SK-N-SH (cell line): ENCODE data around the gene FRAS1. TPM values are rescaled to one million over a fixed set of nuclear protein-coding genes. Genes with fewer than 3 reads are reported as not detected.
"Not testable (repeated sequence)": the region's sequence is repeated elsewhere in the genome, so short reads cannot be mapped to it uniquely, and the experiment has no call there.

Experiments used
- CTCF ChIA-PET: fragments of 300-600, 350-600 bp; formaldehyde crosslinking; extraction: SDS; loops from one replicate; lab custom pipeline; 2021; lab: Yijun Ruan, JAX
- POLR2A ChIA-PET: fragments of 350-600 bp; sonication (Branson Sonifier 250); formaldehyde crosslinking; extraction: SDS; loops from one replicate; lab custom pipeline; 2020; ENCODE audit warnings: antibody characterized with exemption, inconsistent platforms; lab: Yijun Ruan, JAX
- DNase-seq: peaks from one replicate; pipeline ENCODE4 v3.0.0; 2012
- H2AFZ ChIP-seq: fragments of 200-600 bp; sonication (generic); 2 replicates; pipeline ENCODE4 v1.8.1; 2016; ENCODE audit warnings: antibody characterized with exemption, mild to moderate bottlenecking, low read depth
- H3F3A ChIP-seq: fragments of 200-600 bp; sonication (generic); replicated peaks from 2 replicates; pipeline ENCODE3; 2016; ENCODE audit warnings: antibody characterized with exemption, mild to moderate bottlenecking; ENCODE audit not compliant: insufficient read depth
- H3K27ac ChIP-seq, 2 experiments: fragments of 200-500 bp in 1 of 2; fragments of 200-600 bp in 1 of 2; sonication (Bioruptor generic) in 1 of 2; sonication (generic), shearing (Covaris generic) in 1 of 2; 2 replicates each; pipeline versions ENCODE4 v1.5.1 to v1.6.1; 2014 to 2016; ENCODE audit warnings: low read depth in 2 of 2, inconsistent platforms in 1 of 2, low read length in 1 of 2, mild to moderate bottlenecking in 1 of 2, mixed read lengths in 1 of 2
- H3K27me3 ChIP-seq: fragments of 200-600 bp; sonication (generic), shearing (Covaris generic); 2 replicates; pipeline ENCODE4 v1.6.1; 2016; ENCODE audit warnings: mixed run types; ENCODE audit not compliant: insufficient read depth
- H3K36me3 ChIP-seq, 2 experiments: fragments of 200-500 bp in 1 of 2; fragments of 200-600 bp in 1 of 2; sonication (Bioruptor generic) in 1 of 2; sonication (generic) in 1 of 2; replicated peaks in 1 of 2; 2 replicates each; pipeline versions ENCODE3 to v1.5.1; 2014 to 2016; ENCODE audit warnings: low read length in 1 of 2, mild to moderate bottlenecking in 1 of 2; ENCODE audit not compliant: insufficient read depth in 2 of 2, control insufficient read depth in 1 of 2
- H3K4me1 ChIP-seq, 2 experiments: fragments of 200-500 bp in 1 of 2; fragments of 200-600 bp in 1 of 2; sonication (Bioruptor generic) in 1 of 2; sonication (generic), shearing (Covaris generic) in 1 of 2; 2 replicates each; pipeline versions ENCODE4 v1.5.1 to v1.6.1; 2014 to 2016; ENCODE audit warnings: low read depth in 1 of 2, low read length in 1 of 2, mixed run types in 1 of 2; ENCODE audit not compliant: insufficient read depth in 2 of 2, control insufficient read depth in 1 of 2
- H3K4me2 ChIP-seq: fragments of 200-600 bp; sonication (generic), shearing (Covaris generic); 2 replicates; pipeline ENCODE4 v1.6.1; 2017; ENCODE audit warnings: mixed run types
- H3K4me3 ChIP-seq, 2 experiments: fragments of 200-500 bp in 1 of 2; fragments of 200-600 bp in 1 of 2; sonication (Bioruptor generic) in 1 of 2; sonication (generic), shearing (Covaris generic) in 1 of 2; 2 replicates each; pipeline versions ENCODE4 v1.5.1 to v1.8.1; 2014 to 2016; ENCODE audit warnings: low read depth in 2 of 2, inconsistent platforms in 1 of 2, low read length in 1 of 2, mild to moderate bottlenecking in 1 of 2, mixed read lengths in 1 of 2, moderate library complexity in 1 of 2
- H3K79me2 ChIP-seq: fragments of 200-600 bp; sonication (generic); 2 replicates; pipeline ENCODE4 v1.8.1; 2017; ENCODE audit warnings: mild to moderate bottlenecking; ENCODE audit not compliant: insufficient read depth
- H3K9ac ChIP-seq: fragments of 200-600 bp; sonication (generic); 2 replicates; pipeline ENCODE4 v1.6.1; 2017; ENCODE audit warnings: mixed run types
- H3K9me2 ChIP-seq: fragments of 200-600 bp; sonication (generic); 2 replicates; pipeline ENCODE4 v1.6.1; 2017; ENCODE audit warnings: mixed run types
- H3K9me3 ChIP-seq: fragments of 200-600 bp; sonication (generic); 2 replicates; pipeline ENCODE4 v1.6.1; 2017; ENCODE audit warnings: mixed run types, mild to moderate bottlenecking, moderate library complexity
- H4K20me1 ChIP-seq: fragments of 200-600 bp; sonication (generic); 2 replicates; pipeline ENCODE4 v1.6.1; 2017; ENCODE audit warnings: mild to moderate bottlenecking, mixed run types; ENCODE audit not compliant: insufficient read depth
- CHD2 ChIP-seq: fragments of 150-350 bp; IDR thresholded peaks from 2 replicates; pipeline ENCODE4 v1.6.1; 2018; ENCODE audit warnings: low read length; ENCODE audit not compliant: partially characterized antibody
- ELF1 ChIP-seq: IDR thresholded peaks from 2 replicates; pipeline ENCODE4 v1.4.0; 2012
- EZH2phosphoT487 ChIP-seq: fragments of 200-600 bp; sonication (generic); IDR thresholded peaks from 2 replicates; pipeline ENCODE4 v1.6.1; 2017; ENCODE audit warnings: low read depth, mixed run types, mild to moderate bottlenecking, antibody characterized with exemption, moderate library complexity, borderline replicate concordance
- FOSL2 ChIP-seq: IDR thresholded peaks from 2 replicates; pipeline ENCODE4 v1.4.0; 2012; ENCODE audit warnings: low read depth, mild to moderate bottlenecking, moderate library complexity, borderline replicate concordance
- FOXJ3 ChIP-seq: sonication (generic); formaldehyde crosslinking; IDR thresholded peaks from 2 replicates; pipeline ENCODE4 v1.5.1; 2020; ENCODE audit warnings: mild to moderate bottlenecking, missing genetic modification reagents
- FOXM1 ChIP-seq: IDR thresholded peaks from 2 replicates; pipeline ENCODE4 v1.4.0; 2012; ENCODE audit warnings: low read depth, mild to moderate bottlenecking
- GATA2 ChIP-seq: sonication (generic); formaldehyde crosslinking; IDR thresholded peaks from 2 replicates; pipeline ENCODE4 v1.5.0; 2020; ENCODE audit warnings: mild to moderate bottlenecking, missing genetic modification reagents
- IRF3 ChIP-seq: fragments of 150-350 bp; IDR thresholded peaks from 2 replicates; pipeline ENCODE4 v1.6.1; 2016; ENCODE audit warnings: mild to moderate bottlenecking, low read depth, low read length
- JUND ChIP-seq: IDR thresholded peaks from 2 replicates; pipeline ENCODE4 v1.4.0; 2012
- MAX ChIP-seq: IDR thresholded peaks from 2 replicates; pipeline ENCODE4 v1.4.0; 2012; ENCODE audit warnings: low read depth
- NFIC ChIP-seq: IDR thresholded peaks from 2 replicates; pipeline ENCODE4 v1.4.0; 2012; ENCODE audit warnings: borderline replicate concordance
- RCOR1 ChIP-seq: fragments of 150-350 bp; IDR thresholded peaks from 2 replicates; pipeline ENCODE4 v1.6.1; 2017; ENCODE audit warnings: antibody characterized with exemption, low read length
- REST ChIP-seq: IDR thresholded peaks from 2 replicates; pipeline ENCODE4 v1.6.1; 2012; ENCODE audit warnings: mild to moderate bottlenecking, low read depth, low read length, moderate library complexity
- SMC3 ChIP-seq: IDR thresholded peaks from 2 replicates; pipeline ENCODE4 v1.6.1; 2012; ENCODE audit warnings: low read depth, low read length, improper control_type of control experiment
- TAF1 ChIP-seq: IDR thresholded peaks from 2 replicates; pipeline ENCODE4 v1.6.1; 2012; ENCODE audit warnings: low read depth, mild to moderate bottlenecking, low read length, moderate library complexity, borderline replicate concordance
- USF1 ChIP-seq: IDR thresholded peaks from 2 replicates; pipeline ENCODE4 v1.4.0; 2012; ENCODE audit warnings: low read depth, borderline replicate concordance
- YY1 ChIP-seq: IDR thresholded peaks from 2 replicates; pipeline ENCODE4 v1.4.0; 2012; ENCODE audit warnings: low read depth, mild to moderate bottlenecking
- ZBTB33 ChIP-seq: IDR thresholded peaks from 2 replicates; pipeline ENCODE4 v1.4.0; 2012; ENCODE audit warnings: low read depth, borderline replicate concordance
- WGBS: methylation state at CpG from one replicate; pipeline ENCODE4 v1.1.6; 2017; ENCODE audit warnings: low lambda C conversion rate; 5-methylcytosine and 5-hydroxymethylcytosine counted together
- polyA plus RNA-seq, 3 experiments: library from polyadenylated mRNA; depleted of rRNA; stranded (reverse); fragments of >200 nt; gene quantifications; 2 replicates each; pipeline ENCODE4 v1.2.3, GENCODE V29; 2012
- TF ChIP-seq, protein P1 (sequence below): fragments of 200-600 bp; sonication (generic); IDR thresholded peaks from 2 replicates; pipeline ENCODE4 v1.6.1; 2017; ENCODE audit warnings: antibody characterized with exemption, mild to moderate bottlenecking, moderate library complexity
- TF ChIP-seq, protein P2 (sequence below): fragments of 150-350 bp; IDR thresholded peaks from 2 replicates; pipeline ENCODE4 v1.6.1; 2017; ENCODE audit warnings: antibody characterized with exemption, low read length, low read depth, borderline replicate concordance

Gene FRAS1
- polyA plus RNA-seq, 1 of the 3 experiments (the other 2 are of a cell fraction) = 8.3 TPM

GRCh38 chr4:78464265-78464664 is 407.1 kb downstream of the FRAS1 start:
- Histone ChIP-seq H3K9me3 (no peaks in the 10 kb centered on the region), H3K27ac (no peak overlapping the region), H3K4me1 (no peaks in the 10 kb centered on the region), H2AFZ (no peak overlapping the region), H3F3A (no peaks in the 10 kb centered on the region), H3K27me3 (no peaks in the 10 kb centered on the region), H3K79me2 (no peaks in the 10 kb centered on the region), H3K4me2 (no peak overlapping the region), H3K36me3 (peaks cover 24 to 45% of the 10 kb centered on the region in 2 experiments), H3K9me2 (no peaks in the 10 kb centered on the region), H3K4me3 (no peak overlapping the region), H4K20me1 (no peaks in the 10 kb centered on the region), H3K9ac (no peak overlapping the region)
- DNase-seq = no peak
- ChIA-PET POLR2A (no interaction called here), CTCF (no interaction called here)
- WGBS = 83% methylated on average over 7 of the region's 7 CpGs
- TF ChIP-seq IRF3 (no peak), SMC3 (no peak), USF1 (no peak), JUND (no peak), FOXM1 (no peak), ZBTB33 (no peak), RCOR1 (no peak), YY1 (no peak), CHD2 (no peak), MAX (no peak), EZH2phosphoT487 (no peak), GATA2 (no peak), TAF1 (no peak), FOXJ3 (no peak), NFIC (no peak), FOSL2 (no peak), REST (no peak), ELF1 (no peak)
- TF ChIP-seq, protein P1, sequence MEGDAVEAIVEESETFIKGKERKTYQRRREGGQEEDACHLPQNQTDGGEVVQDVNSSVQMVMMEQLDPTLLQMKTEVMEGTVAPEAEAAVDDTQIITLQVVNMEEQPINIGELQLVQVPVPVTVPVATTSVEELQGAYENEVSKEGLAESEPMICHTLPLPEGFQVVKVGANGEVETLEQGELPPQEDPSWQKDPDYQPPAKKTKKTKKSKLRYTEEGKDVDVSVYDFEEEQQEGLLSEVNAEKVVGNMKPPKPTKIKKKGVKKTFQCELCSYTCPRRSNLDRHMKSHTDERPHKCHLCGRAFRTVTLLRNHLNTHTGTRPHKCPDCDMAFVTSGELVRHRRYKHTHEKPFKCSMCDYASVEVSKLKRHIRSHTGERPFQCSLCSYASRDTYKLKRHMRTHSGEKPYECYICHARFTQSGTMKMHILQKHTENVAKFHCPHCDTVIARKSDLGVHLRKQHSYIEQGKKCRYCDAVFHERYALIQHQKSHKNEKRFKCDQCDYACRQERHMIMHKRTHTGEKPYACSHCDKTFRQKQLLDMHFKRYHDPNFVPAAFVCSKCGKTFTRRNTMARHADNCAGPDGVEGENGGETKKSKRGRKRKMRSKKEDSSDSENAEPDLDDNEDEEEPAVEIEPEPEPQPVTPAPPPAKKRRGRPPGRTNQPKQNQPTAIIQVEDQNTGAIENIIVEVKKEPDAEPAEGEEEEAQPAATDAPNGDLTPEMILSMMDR = no peak
- TF ChIP-seq, protein P2, sequence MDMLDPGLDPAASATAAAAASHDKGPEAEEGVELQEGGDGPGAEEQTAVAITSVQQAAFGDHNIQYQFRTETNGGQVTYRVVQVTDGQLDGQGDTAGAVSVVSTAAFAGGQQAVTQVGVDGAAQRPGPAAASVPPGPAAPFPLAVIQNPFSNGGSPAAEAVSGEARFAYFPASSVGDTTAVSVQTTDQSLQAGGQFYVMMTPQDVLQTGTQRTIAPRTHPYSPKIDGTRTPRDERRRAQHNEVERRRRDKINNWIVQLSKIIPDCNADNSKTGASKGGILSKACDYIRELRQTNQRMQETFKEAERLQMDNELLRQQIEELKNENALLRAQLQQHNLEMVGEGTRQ = no peak

DNA sequence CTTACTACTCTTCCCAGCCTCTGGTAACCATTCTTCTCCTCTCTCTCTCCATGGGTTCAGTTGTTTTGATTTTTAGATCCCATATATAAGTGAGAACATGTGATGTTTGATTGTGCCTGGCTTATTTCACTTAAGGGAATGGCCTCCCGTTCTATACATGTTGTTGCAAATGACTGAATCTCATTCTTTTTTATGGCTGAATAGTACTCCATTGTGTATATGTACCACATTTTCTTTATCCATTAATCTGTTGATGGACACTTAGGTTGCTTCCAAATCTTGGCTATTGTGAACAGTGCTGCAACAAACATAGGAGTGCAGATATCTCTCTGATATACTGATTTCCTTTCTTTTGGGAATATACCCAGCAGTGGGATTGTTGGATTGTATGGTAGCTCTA is 410.1 kb downstream of the FRAS1 start:
- POLR2A ChIA-PET, H3K9me3 ChIP-seq: not testable (repeated sequence)

More for the DNA sequence above, 410.1 kb downstream of the FRAS1 start:
- H3K9ac ChIP-seq, H3K4me3 ChIP-seq, H3K27me3 ChIP-seq, H2AFZ ChIP-seq, H3K27ac ChIP-seq, H3K4me2 ChIP-seq, H3K4me1 ChIP-seq, CTCF ChIA-PET, H3F3A ChIP-seq, H3K79me2 ChIP-seq, DNase-seq, H3K9me2 ChIP-seq, H4K20me1 ChIP-seq: not testable (repeated sequence)
- 59% methylated on average over 1 of the region's 1 CpG for WGBS
- H3K36me3 ChIP-seq = peaks cover 14 to 62% of the 10 kb centered on the region in 2 experiments
